ENCODE data around the gene SLC6A18. TPM values are rescaled to one million over a fixed set of nuclear protein-coding genes. Genes with fewer than 3 reads are reported as not detected.
"Not testable (repeated sequence)": the region's sequence is repeated elsewhere in the genome, so short reads cannot be mapped to it uniquely, and the experiment has no call there.

SLC6A18 gene
- total RNA-seq, 2 donors from 2014 or later, result not detected

- H3K27me3 Mint-ChIP-seq; DNase-seq (ENCODE audit: low spot score); H3K4me3 Mint-ChIP-seq; H3K27ac Mint-ChIP-seq; ATAC-seq; H3K9me3 Mint-ChIP-seq; H3K36me3 Mint-ChIP-seq: not testable (repeated sequence)
- H3K4me1 Mint-ChIP-seq (ENCODE audit: low read depth in 2 of 2), result peaks cover 0 to 14% of the 10 kb centered on the region in 2 donors
Observed at GRCh38 chr5:1275397-1276391, 50.5 kb downstream of the SLC6A18 start.

- H3K9me3 Mint-ChIP-seq, result no peaks in the 10 kb centered on the region
Observed at GRCh38 chr5:1276930-1277329, 51.7 kb downstream of the SLC6A18 start.

GRCh38 chr5:1277331-1277730 is 52.1 kb downstream of the SLC6A18 start:
- Mint-ChIP-seq H3K4me1 (ENCODE audit: low read depth in 2 of 2) (peaks cover 0 to 14% of the 10 kb centered on the region in 2 donors), H3K36me3 (no peaks in the 10 kb centered on the region), H3K27me3 (no peaks in the 10 kb centered on the region), H3K4me3 (no peak overlapping the region), H3K27ac (no peak overlapping the region), H3K9me3 (no peaks in the 10 kb centered on the region)
- DNase-seq (ENCODE audit: low spot score) (no peak), ATAC-seq (no peak)

More at GRCh38 chr5:1276930-1277329, 51.7 kb downstream of the SLC6A18 start:
- DNase-seq (ENCODE audit: low spot score) (no peak), ATAC-seq (no peak)
- no peaks in the 10 kb centered on the region for H3K36me3 Mint-ChIP-seq
- H3K27me3 Mint-ChIP-seq, result no peaks in the 10 kb centered on the region
- no peak overlapping the region for H3K4me3 Mint-ChIP-seq
- H3K27ac Mint-ChIP-seq, result no peak overlapping the region
- peaks cover 0 to 14% of the 10 kb centered on the region in 2 donors for H3K4me1 Mint-ChIP-seq (ENCODE audit: low read depth in 2 of 2)

GRCh38 chr5:1277781-1278180 is 52.6 kb downstream of the SLC6A18 start:
- ATAC-seq, result no peak
- Mint-ChIP-seq H3K4me1 (ENCODE audit: low read depth in 2 of 2) (peaks cover 0 to 14% of the 10 kb centered on the region in 2 donors), H3K9me3 (no peaks in the 10 kb centered on the region), H3K27me3 (no peaks in the 10 kb centered on the region), H3K27ac (no peak overlapping the region), H3K4me3 (no peak overlapping the region), H3K36me3 (no peaks in the 10 kb centered on the region)
- DNase-seq (ENCODE audit: low spot score), result no peak

GRCh38 chr5:1278216-1278615 is 53.0 kb downstream of the SLC6A18 start:
- H3K4me1 Mint-ChIP-seq (ENCODE audit: low read depth in 2 of 2), result peaks cover 0 to 14% of the 10 kb centered on the region in 2 donors
- no peaks in the 10 kb centered on the region for H3K27me3 Mint-ChIP-seq
- ATAC-seq (no peak), DNase-seq (ENCODE audit: low spot score) (no peak)
- H3K9me3 Mint-ChIP-seq, result no peaks in the 10 kb centered on the region
- H3K4me3 Mint-ChIP-seq, result no peak overlapping the region
- no peaks in the 10 kb centered on the region for H3K36me3 Mint-ChIP-seq
- H3K27ac Mint-ChIP-seq, result no peak overlapping the region

- H3K27me3 Mint-ChIP-seq, result no peaks in the 10 kb centered on the region
- no peaks in the 10 kb centered on the region for H3K9me3 Mint-ChIP-seq
- H3K4me1 Mint-ChIP-seq (ENCODE audit: low read depth in 2 of 2), result peaks cover 0 to 14% of the 10 kb centered on the region in 2 donors
- H3K27ac Mint-ChIP-seq, result no peak overlapping the region
- ATAC-seq (no peak), DNase-seq (ENCODE audit: low spot score) (no peak)
- no peaks in the 10 kb centered on the region for H3K36me3 Mint-ChIP-seq
- no peak overlapping the region for H3K4me3 Mint-ChIP-seq
Observed at GRCh38 chr5:1278656-1279442, 53.7 kb downstream of the SLC6A18 start.

- Mint-ChIP-seq H3K27me3 (no peaks in the 10 kb centered on the region), H3K4me3 (no peak overlapping the region), H3K9me3 (no peaks in the 10 kb centered on the region), H3K27ac (no peak overlapping the region), H3K4me1 (ENCODE audit: low read depth in 2 of 2) (peaks cover 0 to 14% of the 10 kb centered on the region in 2 donors), H3K36me3 (no peaks in the 10 kb centered on the region)
- ATAC-seq, result no peak
- DNase-seq (ENCODE audit: low spot score), result no peak
Observed at GRCh38 chr5:1279443-1280151, 54.4 kb downstream of the SLC6A18 start.

- no peak for DNase-seq (ENCODE audit: low spot score)
- H3K4me3 Mint-ChIP-seq, result no peak overlapping the region
- no peaks in the 10 kb centered on the region for H3K27me3 Mint-ChIP-seq
- no peak overlapping the region for H3K27ac Mint-ChIP-seq
- peak in 1 of 2 donors; percentile 32 for ATAC-seq
- no peaks in the 10 kb centered on the region for H3K36me3 Mint-ChIP-seq
- no peaks in the 10 kb centered on the region for H3K9me3 Mint-ChIP-seq
- H3K4me1 Mint-ChIP-seq (ENCODE audit: low read depth in 2 of 2), result peaks cover 0 to 14% of the 10 kb centered on the region in 2 donors
Observed at GRCh38 chr5:1280177-1281037, 55.2 kb downstream of the SLC6A18 start.

- Mint-ChIP-seq H3K9me3 (no peaks in the 10 kb centered on the region), H3K27ac (no peak overlapping the region), H3K4me1 (ENCODE audit: low read depth in 2 of 2) (peaks cover 0 to 10% of the 10 kb centered on the region in 2 donors), H3K4me3 (no peak overlapping the region), H3K27me3 (no peaks in the 10 kb centered on the region), H3K36me3 (no peaks in the 10 kb centered on the region)
- DNase-seq (ENCODE audit: low spot score) (no peak), ATAC-seq (no peak)
Observed at GRCh38 chr5:1281038-1281882, 56.1 kb downstream of the SLC6A18 start.

GRCh38 chr5:1282131-1282992 is 57.2 kb downstream of the SLC6A18 start:
- no peak overlapping the region for H3K4me3 Mint-ChIP-seq
- H3K9me3 Mint-ChIP-seq, result no peaks in the 10 kb centered on the region
- H3K27ac Mint-ChIP-seq, result no peak overlapping the region
- ATAC-seq (no peak), DNase-seq (ENCODE audit: low spot score) (no peak)
- H3K4me1 Mint-ChIP-seq (ENCODE audit: low read depth in 2 of 2), result peaks cover 0 to 4% of the 10 kb centered on the region in 2 donors
- no peaks in the 10 kb centered on the region for H3K27me3 Mint-ChIP-seq
- no peaks in the 10 kb centered on the region for H3K36me3 Mint-ChIP-seq

GRCh38 chr5:1282993-1283728 is 58.0 kb downstream of the SLC6A18 start:
- not testable (repeated sequence) for H3K36me3 Mint-ChIP-seq; H3K27me3 Mint-ChIP-seq; DNase-seq (ENCODE audit: low spot score); H3K4me1 Mint-ChIP-seq (ENCODE audit: low read depth in 2 of 2); H3K9me3 Mint-ChIP-seq; ATAC-seq; H3K27ac Mint-ChIP-seq; H3K4me3 Mint-ChIP-seq

Measured in natural killer cell treated with Interleukin-12 subunit alpha and Interleukin-12 subunit beta and Interleukin-15 and Interleukin-18, amount 100 ng/mL, for 72 hours (primary cell).